OCI-LY7 (cell line): ENCODE data around the gene SLAMF1. TPM values are rescaled to one million over a fixed set of nuclear protein-coding genes. Genes with fewer than 3 reads are reported as not detected.

Experiments
- BruUV-seq: library from RNA; stranded (reverse); fragments of 400-500 nt; replicated peaks from 2 replicates; lab custom pipeline; 2021; lab: Mats Ljungman, UMichigan
- CTCF ChIA-PET: fragments of 300-600 bp; sonication (Branson Sonifier 250); formaldehyde crosslinking; loops from one replicate; lab custom pipeline; 2022; ENCODE audit warnings: antibody characterized with exemption; ENCODE audit not compliant: unreplicated experiment; lab: Charles Lee
- POLR2A ChIA-PET: fragments of 300-600 bp; sonication (Branson Sonifier 250); formaldehyde crosslinking; loops from one replicate; lab custom pipeline; 2022; ENCODE audit warnings: antibody characterized with exemption; lab: Charles Lee
- DNase-seq: peaks from one replicate; pipeline ENCODE4 v3.0.0-alpha.2; 2015; ENCODE audit warnings: low spot score
- H2AFZ ChIP-seq: fragments of 200-600 bp; sonication (generic), shearing (Covaris generic); 2 replicates; pipeline ENCODE4 v1.6.1; 2014; ENCODE audit warnings: mild to moderate bottlenecking, antibody characterized with exemption, low read length, moderate library complexity
- H3K27ac ChIP-seq: fragments of 200-600 bp; sonication (generic); 2 replicates; pipeline ENCODE4 v1.5.1; 2014; ENCODE audit warnings: mixed run types, low read depth, mild to moderate bottlenecking, moderate library complexity, low read length, inconsistent platforms; ENCODE audit not compliant: poor library complexity, severe bottlenecking
- H3K36me3 ChIP-seq: fragments of 200-600 bp; sonication (generic); 2 replicates; pipeline ENCODE4 v1.6.1; 2014; ENCODE audit warnings: mild to moderate bottlenecking, antibody characterized with exemption, low read length, moderate library complexity, mixed read lengths; ENCODE audit not compliant: insufficient read depth
- H3K4me1 ChIP-seq: fragments of 200-600 bp; sonication (generic); 2 replicates; pipeline ENCODE4 v1.5.1; 2014; ENCODE audit warnings: mild to moderate bottlenecking, low read length; ENCODE audit not compliant: insufficient read depth, poor library complexity, severe bottlenecking
- H3K4me2 ChIP-seq: fragments of 200-600 bp; sonication (generic); 2 replicates; pipeline ENCODE4 v1.6.1; 2014; ENCODE audit warnings: mild to moderate bottlenecking, low read length
- H3K4me3 ChIP-seq: fragments of 200-600 bp; sonication (generic); 2 replicates; pipeline ENCODE4 v1.5.1; 2014; ENCODE audit warnings: mild to moderate bottlenecking, low read depth, low read length; ENCODE audit not compliant: poor library complexity, severe bottlenecking
- H3K79me2 ChIP-seq: fragments of 200-600 bp; sonication (generic); 2 replicates; pipeline ENCODE4 v1.6.1; 2016; ENCODE audit warnings: low read depth, mild to moderate bottlenecking, low read length, moderate library complexity, mixed read lengths; ENCODE audit not compliant: insufficient read depth
- H3K9me2 ChIP-seq: fragments of 200-600 bp; sonication (generic); 2 replicates; pipeline ENCODE4 v1.6.1; 2016; ENCODE audit warnings: mild to moderate bottlenecking, low read length, mixed read lengths; ENCODE audit not compliant: insufficient read depth
- H3K9me3 ChIP-seq: fragments of 200-600 bp; sonication (generic); 2 replicates; pipeline ENCODE4 v1.6.1; 2014; ENCODE audit warnings: mild to moderate bottlenecking, mixed run types, low read length, mixed read lengths
- H4K20me1 ChIP-seq: fragments of 200-600 bp; sonication (generic); 2 replicates; pipeline ENCODE4 v1.6.1; 2014; ENCODE audit warnings: mild to moderate bottlenecking, antibody characterized with exemption, low read length, moderate library complexity, mixed read lengths; ENCODE audit not compliant: insufficient read depth
- CTCF ChIP-seq: fragments of 200-600 bp; sonication (generic); conservative IDR thresholded peaks from 2 replicates; pipeline ENCODE4 v1.5.1; 2014; ENCODE audit warnings: mild to moderate bottlenecking, antibody characterized with exemption, low read length, moderate library complexity, mixed read lengths
- EZH2phosphoT487 ChIP-seq: fragments of 200-600 bp; sonication (generic); IDR thresholded peaks from 2 replicates; pipeline ENCODE4 v1.6.1; 2018; ENCODE audit warnings: low read depth, borderline replicate concordance, mild to moderate bottlenecking, mixed run types, antibody characterized with exemption, low read length, moderate library complexity, mixed read lengths
- intact Hi-C: fragments of 100-400 bp; cut with micrococcal nuclease; formaldehyde crosslinking; loops from one replicate; pipeline ENCODE4 v1.10.0; 2022; ENCODE audit not compliant: unreplicated experiment
- total RNA-seq, 2 experiments: library from RNA; depleted of rRNA in 1 of 2; stranded (reverse); fragments of >200 nt in 1 of 2; shearing (Covaris generic) in 1 of 2; gene quantifications; 2 replicates each; pipeline ENCODE4 v1.2.3, GENCODE V29; 2014 to 2022

Gene SLAMF1
- total RNA-seq, 2 experiments from 2014 or later: 0.32 to 0.72 TPM

DNA sequence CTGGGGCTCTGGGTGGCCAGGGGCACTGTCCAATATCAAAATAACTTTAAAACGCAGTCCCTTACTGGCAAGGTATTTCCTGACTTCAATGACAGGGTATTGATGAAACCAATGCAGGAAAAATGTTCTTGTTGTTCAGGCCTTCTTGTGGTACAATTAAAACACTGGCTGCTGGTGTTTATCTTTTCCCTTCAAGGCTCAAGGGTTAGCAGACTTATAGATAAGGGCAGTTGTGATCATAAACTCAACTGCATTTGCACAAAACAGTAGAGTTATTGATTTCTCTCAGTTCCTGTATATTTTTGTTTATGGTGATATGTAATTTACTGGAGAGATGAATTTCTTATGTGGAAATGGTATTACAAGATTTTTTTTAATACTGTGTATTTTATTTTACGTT is 64.9 kb downstream of the SLAMF1 start:
- Histone ChIP-seq H3K27ac (no peak overlapping the region), H3K9me2 (no peaks in the 10 kb centered on the region), H3K36me3 (no peaks in the 10 kb centered on the region), H3K4me1 (peaks cover 33% of the 10 kb centered on the region), H3K4me2 (no peak overlapping the region), H2AFZ (no peak overlapping the region), H3K79me2 (peaks cover 27% of the 10 kb centered on the region), H3K9me3 (peaks cover 7% of the 10 kb centered on the region; the same call in 1 of the 2 replicates), H3K4me3 (no peak overlapping the region), H4K20me1 (no peaks in the 10 kb centered on the region)
- CTCF ChIA-PET: no interaction called here
- no TSS peak for BruUV-seq
- TF ChIP-seq EZH2phosphoT487 (no peak), CTCF (no peak)
- DNase-seq: no peak
- intact Hi-C loops: no loop called here
- POLR2A ChIA-PET: no interaction called here

DNA sequence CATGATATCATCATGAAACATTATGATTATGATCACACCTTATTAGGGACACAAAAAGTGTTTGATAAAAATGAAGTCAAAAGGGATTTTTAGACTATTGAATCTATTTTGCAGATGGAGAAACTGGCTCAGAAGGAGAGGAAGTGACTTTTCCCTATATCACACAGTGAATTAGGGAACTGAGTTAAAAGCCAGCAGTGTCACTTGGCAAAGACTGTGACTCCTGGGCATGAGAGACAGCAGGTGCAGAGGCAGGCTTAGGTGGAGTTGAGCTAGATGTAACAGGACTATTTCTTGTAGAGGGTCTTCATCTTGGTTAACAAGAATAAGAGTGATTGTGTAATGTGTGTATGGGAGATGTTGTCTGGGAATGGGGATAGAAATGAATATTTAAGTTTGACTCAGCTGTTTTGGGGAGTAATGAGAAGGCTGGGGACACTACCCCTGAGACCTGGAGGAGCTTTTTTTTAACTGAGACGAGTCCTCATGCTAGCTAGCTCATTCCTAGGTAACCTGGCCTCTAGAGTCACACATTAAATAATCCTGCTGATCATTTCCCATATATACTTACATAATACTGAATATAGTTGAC is 66.5 kb downstream of the SLAMF1 start:
- peaks cover 7% of the 10 kb centered on the region; the same call in 1 of the 2 replicates for H3K9me3 ChIP-seq
- peak overlapping the region; percentile 21 for H3K27ac ChIP-seq
- peak overlapping the region; percentile 19; the same call in 1 of the 2 replicates for H2AFZ ChIP-seq
- H3K4me2 ChIP-seq: peak overlapping the region; percentile 10; the same call in 1 of the 2 replicates
- no peak overlapping the region for H3K4me3 ChIP-seq
- H3K4me1 ChIP-seq: peaks cover 50% of the 10 kb centered on the region
- ChIA-PET CTCF (no interaction called here), POLR2A (interaction anchor here (0.6 to 2.2 kb wide), 3 partner anchors 25 to 121 kb away, joined by 3 to 11 read pairs (median 4); no protein-coding TSS in a partner anchor)
- intact Hi-C loops: no loop called here
- H3K36me3 ChIP-seq: no peaks in the 10 kb centered on the region
- no peaks in the 10 kb centered on the region for H4K20me1 ChIP-seq
- TF ChIP-seq CTCF (no peak), EZH2phosphoT487 (no peak)
- DNase-seq: peak; percentile 52
- BruUV-seq: no TSS peak
- H3K9me2 ChIP-seq: no peaks in the 10 kb centered on the region
- peaks cover 41% of the 10 kb centered on the region for H3K79me2 ChIP-seq

DNA sequence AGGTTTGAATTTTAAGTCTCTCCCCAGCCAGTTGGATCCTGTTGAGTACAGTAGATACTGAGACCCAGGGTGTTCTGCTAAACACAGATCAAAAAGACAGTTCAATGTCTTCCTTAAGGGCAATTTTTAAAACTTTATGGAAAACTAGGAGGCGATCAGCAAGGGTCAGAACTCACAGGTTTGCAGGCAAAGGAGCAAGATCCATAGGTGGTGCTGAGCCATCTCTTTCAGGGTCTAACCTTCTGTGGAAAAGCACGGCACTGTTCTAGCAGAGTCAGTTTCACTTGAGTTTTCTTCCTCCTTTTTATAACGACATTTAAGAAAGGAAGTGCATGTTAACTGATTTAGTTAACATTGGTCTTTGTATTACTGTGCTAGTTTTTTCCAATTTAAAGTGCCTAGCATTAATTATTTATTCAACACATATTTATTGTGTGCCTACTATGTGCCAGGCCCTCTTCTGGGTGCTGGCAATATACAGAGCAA is 67.6 kb downstream of the SLAMF1 start, which contains the start of gene CD84:
Gene CD84 (minus strand): TSS at position 281 of the 486 bp plus-strand sequence. CDS start 59 bp downstream, at position 222.
- no TSS peak for BruUV-seq
- Histone ChIP-seq H3K4me3 (peak within 1 kb of the TSS; percentile 76), H4K20me1 (no peaks in the 10 kb centered on the region), H3K36me3 (peaks cover 6% of the 10 kb centered on the region), H3K4me2 (peak within 1 kb of the TSS; percentile 92), H3K9me2 (no peaks in the 10 kb centered on the region), H2AFZ (peak within 1 kb of the TSS; percentile 93), H3K27ac (peak within 1 kb of the TSS; percentile 79), H3K79me2 (peaks cover 43% of the 10 kb centered on the region), H3K4me1 (peaks cover 59% of the 10 kb centered on the region), H3K9me3 (peaks cover 7% of the 10 kb centered on the region; the same call in 1 of the 2 replicates)
- CTCF ChIA-PET: no interaction called here
- POLR2A ChIA-PET: interaction anchor here (0.6 to 4.2 kb wide), 8 partner anchors 24 to 150 kb away, joined by 3 to 23 read pairs (median 4); partner anchors contain the start of gene CD48
- TF ChIP-seq CTCF: 0 out of 2 replicates have a peak, but pooled peaks have one; percentile 28
- TF ChIP-seq EZH2phosphoT487: no peak
- peak; percentile 64 for DNase-seq
- intact Hi-C loops: loop anchor here (1.0 kb wide), 1 partner anchor 30 kb away; no protein-coding TSS in a partner anchor
